OCI-LY3 (cell line): ENCODE results near the gene MISP.

ENCODE experiments used
- H2AFZ ChIP-seq: fragments of 200-600, 300-600 bp; shearing (Covaris generic); 2 replicates; pipeline ENCODE4 v1.6.0; 2014; ENCODE audit warnings: antibody characterized with exemption, low read depth, low read length
- H3K27ac ChIP-seq: fragments of 200-600, 300-600 bp; sonication (generic); 2 replicates; pipeline ENCODE4 v1.5.1; 2014; ENCODE audit warnings: mild to moderate bottlenecking, low read length, moderate library complexity, mixed read lengths
- H3K27me3 ChIP-seq: fragments of 200-600, 300-600 bp; sonication (generic); 2 replicates; pipeline ENCODE4 v1.6.1; 2014; ENCODE audit warnings: low read depth, low read length, mixed read lengths
- H3K36me3 ChIP-seq: fragments of 200-600, 300-600 bp; sonication (generic); replicated peaks from 2 replicates; pipeline ENCODE3; 2014; ENCODE audit warnings: low read depth, low read length, mixed read lengths
- H3K4me1 ChIP-seq: fragments of 300-600, 200-600 bp; sonication (generic); 2 replicates; pipeline ENCODE4 v1.6.1; 2014; ENCODE audit warnings: low read length, mixed read lengths
- H3K4me2 ChIP-seq: fragments of 200-600, 300-600 bp; sonication (generic); 2 replicates; pipeline ENCODE4 v1.6.1; 2014; ENCODE audit warnings: low read length, mixed read lengths
- H3K4me3 ChIP-seq: fragments of 300-600, 200-600 bp; sonication (generic); 2 replicates; pipeline ENCODE4 v1.5.1; 2014; ENCODE audit warnings: antibody characterized with exemption, mild to moderate bottlenecking, low read length, moderate library complexity
- H3K79me2 ChIP-seq: fragments of 300-600, 200-600 bp; shearing (Covaris generic); 2 replicates; pipeline ENCODE4 v1.6.1; 2014; ENCODE audit warnings: mild to moderate bottlenecking, low read length, mixed read lengths
- H3K9ac ChIP-seq: fragments of 300-600, 200-600 bp; shearing (Covaris generic); 2 replicates; pipeline ENCODE4 v1.6.0; 2014; ENCODE audit warnings: mild to moderate bottlenecking, low read length, moderate library complexity
- H3K9me3 ChIP-seq: fragments of 200-600, 300-600 bp; shearing (Covaris generic); 2 replicates; pipeline ENCODE4 v1.6.1; 2014; ENCODE audit warnings: low read length, mixed read lengths; ENCODE audit not compliant: insufficient read depth
- H4K20me1 ChIP-seq: fragments of 200-600, 300-600 bp; sonication (generic); 2 replicates; pipeline ENCODE4 v1.6.1; 2016; ENCODE audit warnings: low read length, mixed read lengths; ENCODE audit not compliant: insufficient read depth
- EZH2phosphoT487 ChIP-seq: fragments of 200-600 bp; shearing (Covaris generic); IDR thresholded peaks from 2 replicates; pipeline ENCODE4 v1.6.1; 2018; ENCODE audit warnings: antibody characterized with exemption, mixed run types, low read depth
- TF ChIP-seq, protein P1 (sequence below): fragments of 200-600, 300-600 bp; sonication (generic); IDR thresholded peaks from 2 replicates; pipeline ENCODE4 v1.5.1; 2014; ENCODE audit warnings: antibody characterized with exemption, low read length, low read depth

The MISP gene

GRCh38 chr19:756236-756635 is 5.3 kb downstream of the MISP start:
- H3K9ac ChIP-seq = no peak overlapping the region
- H3K4me2 ChIP-seq = no peak overlapping the region
- H3K79me2 ChIP-seq = no peaks in the 10 kb centered on the region
- H3K4me3 ChIP-seq = no peak overlapping the region
- no peaks in the 10 kb centered on the region for H4K20me1 ChIP-seq
- H2AFZ ChIP-seq = no peak overlapping the region
- H3K4me1 ChIP-seq = no peaks in the 10 kb centered on the region
- TF ChIP-seq EZH2phosphoT487 = no peak
- TF ChIP-seq, protein P1, sequence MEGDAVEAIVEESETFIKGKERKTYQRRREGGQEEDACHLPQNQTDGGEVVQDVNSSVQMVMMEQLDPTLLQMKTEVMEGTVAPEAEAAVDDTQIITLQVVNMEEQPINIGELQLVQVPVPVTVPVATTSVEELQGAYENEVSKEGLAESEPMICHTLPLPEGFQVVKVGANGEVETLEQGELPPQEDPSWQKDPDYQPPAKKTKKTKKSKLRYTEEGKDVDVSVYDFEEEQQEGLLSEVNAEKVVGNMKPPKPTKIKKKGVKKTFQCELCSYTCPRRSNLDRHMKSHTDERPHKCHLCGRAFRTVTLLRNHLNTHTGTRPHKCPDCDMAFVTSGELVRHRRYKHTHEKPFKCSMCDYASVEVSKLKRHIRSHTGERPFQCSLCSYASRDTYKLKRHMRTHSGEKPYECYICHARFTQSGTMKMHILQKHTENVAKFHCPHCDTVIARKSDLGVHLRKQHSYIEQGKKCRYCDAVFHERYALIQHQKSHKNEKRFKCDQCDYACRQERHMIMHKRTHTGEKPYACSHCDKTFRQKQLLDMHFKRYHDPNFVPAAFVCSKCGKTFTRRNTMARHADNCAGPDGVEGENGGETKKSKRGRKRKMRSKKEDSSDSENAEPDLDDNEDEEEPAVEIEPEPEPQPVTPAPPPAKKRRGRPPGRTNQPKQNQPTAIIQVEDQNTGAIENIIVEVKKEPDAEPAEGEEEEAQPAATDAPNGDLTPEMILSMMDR = no peak
- H3K36me3 ChIP-seq = no peaks in the 10 kb centered on the region
- H3K27ac ChIP-seq = no peak overlapping the region
- H3K27me3 ChIP-seq = no peaks in the 10 kb centered on the region
- H3K9me3 ChIP-seq = no peaks in the 10 kb centered on the region

- Histone ChIP-seq H3K4me2 (no peak overlapping the region), H3K4me3 (no peak overlapping the region), H3K27me3 (no peaks in the 10 kb centered on the region), H4K20me1 (no peaks in the 10 kb centered on the region), H2AFZ (no peak overlapping the region), H3K4me1 (no peaks in the 10 kb centered on the region), H3K79me2 (no peaks in the 10 kb centered on the region), H3K9me3 (no peaks in the 10 kb centered on the region), H3K9ac (no peak overlapping the region), H3K27ac (no peak overlapping the region), H3K36me3 (no peaks in the 10 kb centered on the region)
- TF ChIP-seq, protein P1 = no peak
- no peak for TF ChIP-seq EZH2phosphoT487
These were observed 6.1 kb downstream of the MISP start for GRCh38 chr19:756821-757688.

DNA sequence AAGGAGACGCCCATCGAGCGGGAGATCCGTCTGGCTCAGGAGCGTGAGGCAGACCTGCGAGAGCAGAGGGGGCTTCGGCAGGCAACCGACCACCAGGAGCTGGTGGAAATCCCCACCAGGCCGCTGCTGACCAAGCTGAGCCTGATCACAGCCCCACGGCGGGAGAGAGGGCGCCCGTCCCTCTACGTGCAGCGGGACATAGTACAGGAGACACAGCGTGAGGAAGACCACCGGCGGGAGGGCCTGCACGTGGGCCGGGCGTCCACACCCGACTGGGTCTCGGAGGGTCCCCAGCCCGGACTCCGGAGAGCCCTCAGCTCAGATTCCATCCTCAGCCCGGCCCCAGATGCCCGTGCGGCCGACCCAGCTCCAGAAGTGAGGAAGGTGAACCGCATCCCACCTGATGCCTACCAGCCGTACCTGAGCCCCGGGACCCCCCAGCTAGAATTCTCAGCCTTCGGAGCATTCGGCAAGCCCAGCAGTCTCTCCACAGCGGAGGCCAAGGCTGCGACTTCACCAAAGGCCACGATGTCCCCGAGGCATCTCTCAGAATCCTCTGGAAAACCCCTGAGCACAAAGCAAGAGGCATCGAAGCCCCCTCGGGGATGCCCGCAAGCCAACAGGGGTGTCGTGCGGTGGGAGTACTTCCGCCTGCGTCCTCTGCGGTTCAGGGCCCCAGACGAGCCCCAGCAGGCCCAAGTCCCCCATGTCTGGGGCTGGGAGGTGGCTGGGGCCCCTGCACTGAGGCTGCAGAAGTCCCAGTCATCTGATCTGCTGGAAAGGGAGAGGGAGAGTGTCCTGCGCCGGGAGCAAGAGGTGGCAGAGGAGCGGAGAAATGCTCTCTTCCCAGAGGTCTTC is 7.1 kb downstream of the MISP start:
- Histone ChIP-seq H3K9me3 (no peaks in the 10 kb centered on the region), H3K9ac (no peak overlapping the region), H3K4me2 (no peak overlapping the region), H3K4me1 (no peaks in the 10 kb centered on the region), H2AFZ (no peak overlapping the region), H3K27ac (no peak overlapping the region), H3K27me3 (no peaks in the 10 kb centered on the region), H3K4me3 (no peak overlapping the region), H3K79me2 (no peaks in the 10 kb centered on the region), H4K20me1 (no peaks in the 10 kb centered on the region), H3K36me3 (no peaks in the 10 kb centered on the region)
- TF ChIP-seq EZH2phosphoT487 = no peak
- TF ChIP-seq, protein P1 = no peak

GRCh38 chr19:763181-763580 is 12.3 kb downstream of the MISP start:
- TF ChIP-seq, protein P1 = no peak
- no peak for TF ChIP-seq EZH2phosphoT487
- Histone ChIP-seq H3K79me2 (no peaks in the 10 kb centered on the region), H3K4me1 (no peaks in the 10 kb centered on the region), H3K9ac (no peak overlapping the region), H3K4me3 (no peak overlapping the region), H3K27ac (no peak overlapping the region), H3K36me3 (no peaks in the 10 kb centered on the region), H4K20me1 (no peaks in the 10 kb centered on the region), H2AFZ (no peak overlapping the region), H3K9me3 (no peaks in the 10 kb centered on the region), H3K4me2 (no peak overlapping the region), H3K27me3 (no peaks in the 10 kb centered on the region)
